ENCODE results near the gene SULT4A1. TPM values are rescaled to one million over a fixed set of nuclear protein-coding genes. Genes with fewer than 3 reads are reported as not detected.

SULT4A1 gene
- total and polyA plus RNA-seq, 2 of the 4 experiments (the other 2 are of a cell fraction): 1.1 to 5.2 TPM

- intact Hi-C loops (cut with micrococcal nuclease) (no loop called here), in situ Hi-C loops (cut with MboI; ENCODE audit: low sequenced_read_pairs) (no loop called here), dilution Hi-C loops (cut with HindIII; ENCODE audit: low sequenced_read_pairs, unreplicated experiment) (no loop called here)
- H3K4ac ChIP-seq (ENCODE audit: low read depth, low read length): no peak overlapping the region
- H3K79me1 ChIP-seq (ENCODE audit: low read depth in 1 of 2, low read length in 2 of 2): peaks cover 0 to 7% of the 10 kb centered on the region in 2 experiments; a peak in 1 of 4 replicates
- H2BK5ac ChIP-seq (ENCODE audit: low read depth, low read length, poor library complexity, severe bottlenecking): no peak overlapping the region
- no peak overlapping the region for H2AK5ac ChIP-seq (ENCODE audit: low read depth, low read length)
- POLR2A ChIA-PET (ENCODE audit: unreplicated experiment): no interaction called here
- H2BK20ac ChIP-seq (ENCODE audit: low read depth, low read length): no peak overlapping the region
- 50% methylated on average over 1 of the region's 10 CpGs; no CpG with 5 or more reads in 1 of the 2 experiments for WGBS, 2 experiments (ENCODE audit: extremely low coverage in 2 of 2, insufficient read length in 1 of 2)
- peaks cover 1% of the 10 kb centered on the region; the same call in 1 of the 2 replicates for H3K27me3 ChIP-seq (ENCODE audit: control insufficient read depth, insufficient read depth, low read length)
- peaks cover 2% of the 10 kb centered on the region; the same call in 1 of the 2 replicates for H3K4me1 ChIP-seq (ENCODE audit: control insufficient read depth, insufficient read depth, low read length)
- H3K18ac ChIP-seq (ENCODE audit: low read depth, low read length): no peak overlapping the region
- BruUV-seq (replicated peaks): no TSS peak
- ATAC-seq (ENCODE audit: low read depth): peak; percentile 48; the same call in 1 of the 2 replicates
- peaks cover 15% of the 10 kb centered on the region for H4K20me1 ChIP-seq (ENCODE audit: insufficient read depth, low read length)
- no peak overlapping the region for H2AK9ac ChIP-seq (replicated peaks; ENCODE audit: low read depth, low read length, poor library complexity)
- TF ChIP-seq RCOR1 (IDR thresholded peaks at IDR 0.05; ENCODE audit: insufficient replicate concordance, low read length): no peak
- no peak for TF ChIP-seq SMC3 (IDR thresholded peaks at IDR 0.05; ENCODE audit: low read depth, low read length)
- no peak for TF ChIP-seq MAZ (IDR thresholded peaks at IDR 0.05; ENCODE audit: borderline replicate concordance, low read depth, low read length)
- no peak for TF ChIP-seq FOS (IDR thresholded peaks at IDR 0.05; ENCODE audit: low read depth, low read length)
- H3K36me3 ChIP-seq (ENCODE audit: control insufficient read depth, insufficient read depth, low read length): no peaks in the 10 kb centered on the region
- H3K4me3 ChIP-seq (ENCODE audit: insufficient read depth, low read depth, low read length): no peak overlapping the region
- H3K4me2 ChIP-seq (ENCODE audit: low read depth, low read length): no peak overlapping the region
- no peaks in the 10 kb centered on the region for H3K9me3 ChIP-seq (ENCODE audit: control insufficient read depth, insufficient read depth, low read length)
- H3K27ac ChIP-seq (ENCODE audit: insufficient read depth, low read length): no peak overlapping the region
- H4K91ac ChIP-seq (ENCODE audit: insufficient read depth, low read depth, low read length): no peak overlapping the region
- CTCF ChIA-PET: no interaction called here
- no peaks in the 10 kb centered on the region for H3K9me1 ChIP-seq (ENCODE audit: insufficient read depth, low read length)
- no peak overlapping the region for H2BK120ac ChIP-seq (ENCODE audit: low read depth, low read length)
- H4K5ac ChIP-seq (ENCODE audit: low read depth, low read length): no peak overlapping the region
- DNase-seq: no peak
- no peak overlapping the region for H3K14ac ChIP-seq (replicated peaks; ENCODE audit: low read depth, low read length)
- no peak overlapping the region for H2AFZ ChIP-seq (replicated peaks; ENCODE audit: low read length, poor library complexity)
- no peak overlapping the region for H2BK15ac ChIP-seq (ENCODE audit: low read depth, low read length)
- no peak overlapping the region for H3K23ac ChIP-seq (ENCODE audit: low read depth, low read length)
- H3K56ac ChIP-seq (ENCODE audit: extremely low read depth, insufficient read depth, low read length): no peak overlapping the region
- H3K9ac ChIP-seq (ENCODE audit: low read depth, low read length): no peak overlapping the region
- no peak overlapping the region for H4K8ac ChIP-seq (ENCODE audit: low read depth in 2 of 2, low read length in 2 of 2)
Measured at GRCh38 chr22:43853328-43853931, 8.9 kb downstream of the SULT4A1 start.
